Left hindlimb (tissue), 1 donor: ENCODE results near the gene PPP2R5E.

Source experiments
- DNase-seq: peaks from one replicate; pipeline ENCODE4 v3.0.0-alpha.2; 2018

PPP2R5E gene

DNA sequence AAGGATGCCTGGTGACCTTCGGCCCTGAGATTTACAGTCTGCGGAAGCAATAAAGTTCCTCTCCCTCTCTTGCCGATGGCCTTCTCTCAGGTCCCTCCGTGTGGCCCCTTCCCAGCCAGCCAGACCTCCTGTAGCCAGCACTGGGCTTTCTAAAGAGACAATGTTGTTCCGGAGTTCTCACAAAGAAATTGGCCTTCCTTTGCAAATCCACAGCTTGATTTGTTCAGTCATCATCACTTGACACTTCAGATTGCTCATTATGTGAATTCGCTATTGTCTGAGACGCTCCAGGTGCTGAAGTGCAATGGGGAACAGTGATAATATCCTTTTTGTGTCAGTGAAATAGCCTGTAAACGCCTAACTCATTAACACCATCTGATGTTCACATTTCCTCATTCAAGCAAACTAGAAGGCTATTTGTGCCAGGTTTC, 180.8 kb downstream of the PPP2R5E start:
- DNase-seq, result no peak

DNA sequence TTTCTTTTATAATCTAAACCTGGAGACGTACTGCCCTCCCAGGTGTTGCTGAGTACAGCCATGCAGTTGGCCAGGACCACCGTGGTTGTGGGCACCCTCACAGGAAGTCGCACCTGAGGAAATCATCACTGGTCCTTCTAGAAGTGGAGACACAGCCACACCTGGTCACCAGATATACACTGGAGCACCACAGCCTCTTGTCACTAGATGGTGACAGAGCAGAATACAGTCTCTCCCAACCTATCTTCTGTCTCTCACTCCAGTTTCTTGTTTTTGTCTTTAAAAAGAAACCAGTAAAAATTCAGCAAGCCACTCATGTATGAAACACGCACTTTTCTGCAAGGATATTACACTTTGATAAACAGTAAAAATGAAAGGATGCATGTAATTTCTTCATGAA, 181.4 kb downstream of the PPP2R5E start:
- DNase-seq, result no peak

DNA sequence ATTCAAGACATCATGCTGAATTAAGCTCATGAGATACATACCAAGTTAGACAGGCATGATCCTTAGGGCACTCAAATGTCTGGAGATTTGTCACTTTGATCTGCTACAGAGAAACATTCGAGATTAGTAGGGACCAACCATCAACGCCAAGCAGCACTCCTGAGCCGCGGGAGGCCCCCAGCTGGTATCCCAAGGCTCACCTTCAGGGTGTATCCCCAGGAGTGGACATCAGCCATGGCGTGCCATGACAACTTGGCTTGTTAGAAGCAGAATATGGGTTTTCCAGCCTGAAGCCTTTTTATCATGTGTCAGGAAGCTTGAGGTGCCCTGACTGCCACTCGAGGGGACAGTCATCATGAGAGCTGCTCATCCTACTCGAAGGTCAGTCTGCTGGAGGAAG, 185.3 kb downstream of the PPP2R5E start:
- no peak for DNase-seq

DNA sequence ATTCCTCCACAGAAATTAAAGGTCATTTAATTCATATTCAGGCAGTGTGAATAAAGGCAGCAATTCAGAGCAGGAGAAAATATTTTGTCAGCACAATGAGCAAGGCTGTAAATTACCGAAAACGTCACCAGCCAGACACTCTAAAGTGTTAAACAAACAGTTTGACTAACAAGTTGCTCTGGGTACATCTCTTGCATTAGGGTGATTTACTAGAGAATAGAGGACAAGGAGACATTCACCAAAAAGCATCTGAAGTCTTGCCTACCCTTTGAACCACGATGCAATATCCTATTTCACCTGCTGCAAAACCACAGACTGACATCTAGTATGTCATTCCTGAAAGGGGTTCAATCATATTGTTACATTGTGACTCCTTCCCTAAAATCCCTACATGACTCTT, 197.4 kb downstream of the PPP2R5E start:
- no peak for DNase-seq

DNA sequence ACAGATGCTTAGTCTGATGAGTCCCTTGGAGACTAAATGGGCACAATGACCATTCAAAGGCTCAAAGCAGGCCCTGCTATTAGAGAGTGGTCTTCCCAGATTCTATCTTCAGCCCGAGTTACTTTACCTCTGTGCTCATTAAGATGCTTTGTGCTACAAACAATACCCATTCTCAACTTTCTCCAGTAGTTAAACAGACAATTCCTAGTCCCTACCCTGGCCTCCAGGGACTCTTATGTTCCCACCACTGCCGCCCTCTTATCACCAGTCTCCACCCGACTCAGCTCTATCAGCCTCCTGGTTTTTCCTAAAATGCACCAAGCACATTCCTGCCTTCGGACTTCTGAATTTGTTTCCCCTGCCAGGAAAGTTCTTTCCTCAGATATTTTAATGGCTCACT, 198.8 kb downstream of the PPP2R5E start:
- DNase-seq, result no peak

DNA sequence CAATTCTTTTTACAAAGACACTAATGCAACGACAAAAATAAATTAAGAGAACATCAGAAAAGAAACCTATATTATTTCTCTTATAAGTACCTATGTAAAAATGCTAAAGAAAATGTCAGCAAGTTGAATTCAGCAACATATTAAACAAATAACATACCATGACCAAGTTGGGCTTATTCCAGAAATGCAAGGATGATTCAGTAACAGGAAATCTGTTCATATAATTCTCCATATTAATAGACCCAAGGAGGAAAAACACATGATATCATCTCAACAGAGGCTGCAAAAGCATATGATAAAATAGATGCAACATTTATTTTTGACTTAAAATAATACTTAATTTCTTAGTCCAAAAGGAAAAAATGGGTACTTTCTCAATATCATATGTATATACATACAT, 199.3 kb downstream of the PPP2R5E start:
- no peak for DNase-seq

DNA sequence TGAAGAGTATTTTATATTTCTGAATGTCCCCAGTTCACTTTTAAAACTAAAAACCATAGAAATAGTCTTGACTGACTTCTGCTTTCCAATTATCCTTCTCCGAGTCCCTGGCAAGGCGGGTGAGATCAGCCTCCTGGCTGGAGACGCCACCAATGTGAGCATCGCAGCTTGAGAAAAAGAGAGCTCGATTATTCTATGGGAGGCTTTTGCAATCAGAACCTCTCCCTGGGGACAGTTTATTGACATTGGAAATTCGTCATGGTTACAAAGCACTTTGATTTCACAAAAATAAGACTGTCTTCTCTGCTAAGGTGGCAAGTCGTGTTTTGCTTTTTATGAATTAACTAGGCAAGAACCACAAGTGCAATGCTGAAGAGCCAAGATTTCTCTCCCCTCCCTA, 200.8 kb downstream of the PPP2R5E start:
- DNase-seq, result no peak

DNA sequence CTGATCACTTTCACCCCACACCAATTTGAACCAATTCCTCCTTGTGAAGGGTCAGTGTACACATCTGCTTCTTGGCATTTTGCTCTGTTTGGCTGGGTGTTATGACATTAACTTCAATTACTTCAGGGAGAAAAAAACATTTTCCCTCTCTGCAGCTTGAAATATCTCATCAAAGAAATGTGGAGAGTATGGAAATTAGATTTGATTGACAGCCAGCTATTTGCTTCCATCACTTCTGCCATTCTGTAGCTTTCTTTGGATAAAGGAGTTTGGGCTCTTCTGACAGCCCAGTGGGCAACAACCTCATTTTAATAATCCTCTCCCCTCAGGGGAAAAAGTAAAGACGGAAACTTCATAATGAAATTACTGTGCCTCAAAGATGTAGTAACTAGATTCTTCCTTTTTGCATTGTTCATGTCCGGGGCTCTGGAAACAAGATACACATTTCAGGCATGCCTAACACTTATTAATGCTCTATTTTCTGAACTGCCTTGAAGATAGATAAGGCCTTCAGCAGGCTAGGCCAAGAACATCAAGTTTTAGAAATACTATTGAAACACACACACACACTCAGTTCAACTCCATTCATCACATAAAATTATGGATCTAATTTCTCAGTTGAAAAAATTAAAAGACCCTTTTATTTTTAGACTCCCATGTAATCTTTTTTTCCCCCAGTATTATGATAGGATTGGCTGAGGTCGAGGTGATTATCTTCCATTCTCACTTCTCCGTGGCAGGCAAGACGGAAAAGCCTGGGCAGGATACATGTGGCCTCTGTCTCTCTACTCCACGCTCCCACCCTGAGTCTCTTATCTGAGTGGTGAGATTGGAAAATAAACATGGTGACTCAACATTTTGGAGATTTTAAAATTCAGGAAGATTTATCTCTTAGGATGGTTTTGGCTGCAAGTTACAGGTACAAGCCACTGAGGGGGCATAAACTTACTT, 214.1 kb downstream of the PPP2R5E start:
- DNase-seq, result no peak

DNA sequence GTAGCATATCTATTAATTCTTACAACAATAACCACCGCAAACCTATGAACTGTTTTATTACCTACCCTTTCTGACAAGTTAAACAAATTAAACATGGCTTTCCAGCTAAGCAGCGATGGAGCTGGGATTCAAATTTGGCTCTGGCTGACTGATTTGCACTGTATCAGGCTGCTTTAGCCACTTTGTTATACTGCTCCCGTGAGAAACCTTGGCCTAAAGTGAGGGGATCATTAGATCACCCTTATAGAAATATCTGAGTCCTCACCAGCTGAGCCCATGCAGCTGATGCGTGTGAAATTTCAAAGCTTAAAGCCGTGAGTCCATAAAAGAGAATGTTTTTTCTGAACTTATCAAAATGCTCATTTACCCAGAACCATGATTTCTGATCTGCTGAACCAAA, 216.3 kb downstream of the PPP2R5E start:
- no peak for DNase-seq

DNA sequence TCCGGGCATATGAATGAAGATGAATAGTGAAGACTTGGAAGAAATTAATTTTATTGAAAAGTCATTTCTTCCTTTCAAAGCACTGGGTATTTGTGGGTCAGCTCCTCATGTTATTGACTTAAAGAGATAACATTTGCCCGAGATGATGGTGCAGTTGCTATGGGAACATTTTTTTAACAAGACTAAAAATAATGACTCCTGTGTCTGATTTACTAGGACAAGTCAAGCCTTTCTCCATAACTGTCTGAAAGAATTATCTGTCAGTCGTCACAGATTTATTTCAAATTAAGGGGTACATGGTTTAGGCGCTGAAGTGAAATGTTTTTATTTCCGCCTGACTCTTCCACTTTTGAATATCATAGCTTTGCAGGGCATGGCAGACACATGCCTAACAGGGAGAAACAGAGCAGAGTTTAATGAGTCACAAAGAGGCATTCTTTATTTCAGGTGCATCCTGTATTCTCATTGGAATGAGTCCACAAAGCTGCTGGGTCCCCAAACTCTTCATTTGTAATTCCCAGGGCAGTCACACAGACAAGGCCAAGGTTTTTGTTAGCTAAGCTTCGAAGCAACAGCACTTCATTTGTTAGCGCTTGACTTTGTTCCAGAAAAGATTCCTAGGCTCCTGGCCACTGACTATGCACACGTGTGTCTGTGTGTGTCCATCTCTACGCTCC, 220.1 kb downstream of the PPP2R5E start:
- DNase-seq, result no peak

DNA sequence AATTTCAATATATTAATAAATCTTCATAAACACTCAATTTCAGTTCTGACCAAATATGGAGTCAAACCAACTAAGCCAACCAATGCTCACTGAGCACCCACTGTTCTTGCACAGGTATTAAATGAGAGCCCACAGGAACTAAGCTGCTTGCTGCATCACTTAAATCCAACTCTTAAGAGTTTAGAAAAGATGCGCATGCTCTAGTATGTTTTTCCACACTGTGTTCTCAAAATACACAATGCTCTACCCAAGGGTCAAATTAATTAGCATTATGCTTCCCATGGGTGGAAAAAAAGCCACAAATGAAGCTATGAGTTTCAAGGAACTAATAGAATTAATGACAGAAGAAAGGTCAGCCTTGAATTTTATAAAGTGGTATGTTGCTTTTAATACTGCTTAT, 220.7 kb downstream of the PPP2R5E start:
- DNase-seq, result no peak
